Fibroblast of peridontal ligament (primary cell): ENCODE measurements around the gene NT5DC1.
"Not testable (repeated sequence)": the region's sequence is repeated elsewhere in the genome, so short reads cannot be mapped to it uniquely, and the experiment has no call there.

Source experiments
- DNase-seq: peaks from one replicate; pipeline ENCODE4 v3.0.0-alpha.2; 2010; ENCODE audit errors: extremely low read depth

Gene NT5DC1

GRCh38 chr6:116278481-116278829, 177.8 kb downstream of the NT5DC1 start:
- no peak for DNase-seq

- DNase-seq = no peak
These were observed 178.2 kb downstream of the NT5DC1 start for GRCh38 chr6:116278854-116279231.

GRCh38 chr6:116279232-116280160, 178.8 kb downstream of the NT5DC1 start, which contains the start of gene TSPYL1:
Gene TSPYL1, minus strand, starts transcription at chr6:116279930. Its CDS starts 100 bp downstream, at chr6:116279830.
- DNase-seq = peak; percentile 98

- DNase-seq = peak; percentile 42
These were observed 179.7 kb downstream of the NT5DC1 start for GRCh38 chr6:116280161-116280932.

GRCh38 chr6:116280933-116281316, 180.3 kb downstream of the NT5DC1 start:
- no peak for DNase-seq

- no peak for DNase-seq
These were observed 182.0 kb downstream of the NT5DC1 start for GRCh38 chr6:116282698-116283097.

- no peak for DNase-seq
These were observed 182.5 kb downstream of the NT5DC1 start for GRCh38 chr6:116283191-116283590.

- DNase-seq = not testable (repeated sequence)
These were observed 184.3 kb downstream of the NT5DC1 start for GRCh38 chr6:116284984-116285383.

GRCh38 chr6:116286773-116287358, 186.2 kb downstream of the NT5DC1 start:
- no peak for DNase-seq

- peak; percentile 82 for DNase-seq
These were observed 187.1 kb downstream of the NT5DC1 start for GRCh38 chr6:116287689-116288282.

- no peak for DNase-seq
These were observed 189.2 kb downstream of the NT5DC1 start for GRCh38 chr6:116289876-116290275.

- peak; percentile 26 for DNase-seq
These were observed 190.1 kb downstream of the NT5DC1 start for GRCh38 chr6:116290799-116291198.

GRCh38 chr6:116291701-116292396, 191.2 kb downstream of the NT5DC1 start:
- no peak for DNase-seq

- DNase-seq = no peak
These were observed 191.9 kb downstream of the NT5DC1 start for GRCh38 chr6:116292553-116292952.

GRCh38 chr6:116298273-116298672, 197.6 kb downstream of the NT5DC1 start:
- DNase-seq = no peak

- no peak for DNase-seq
These were observed 198.3 kb downstream of the NT5DC1 start for GRCh38 chr6:116298973-116299372.
